Smooth muscle cell (in vitro differentiated cells): ENCODE data around the gene CCNY. TPM values are rescaled to one million over a fixed set of nuclear protein-coding genes. Genes with fewer than 3 reads are reported as not detected.

ENCODE experiments used
- DNase-seq: peaks from one replicate; lab custom pipeline; 2025; ENCODE audit not compliant: unreplicated experiment; lab: John Stamatoyannopoulos, UW
- H2AFZ ChIP-seq: fragments of 200-600 bp; sonication (generic); 2 replicates; pipeline ENCODE4 v1.6.0; 2016; ENCODE audit warnings: antibody characterized with exemption, low read depth, mild to moderate bottlenecking
- H3F3A ChIP-seq: fragments of 200-600 bp; sonication (generic); 2 replicates; pipeline ENCODE4 v1.6.0; 2017; ENCODE audit warnings: antibody characterized with exemption, low read depth
- H3K27ac ChIP-seq: fragments of 200-600 bp; sonication (generic); 2 replicates; pipeline ENCODE4 v1.5.1; 2016; ENCODE audit warnings: low read depth, mild to moderate bottlenecking
- H3K27me3 ChIP-seq: fragments of 200-600 bp; sonication (generic); 2 replicates; pipeline ENCODE4 v1.6.1; 2016; ENCODE audit warnings: low read depth, mild to moderate bottlenecking
- H3K36me3 ChIP-seq: fragments of 200-600 bp; sonication (generic); 2 replicates; pipeline ENCODE4 v1.5.1; 2016; ENCODE audit warnings: low read depth
- H3K4me1 ChIP-seq: fragments of 200-600 bp; sonication (generic); 2 replicates; pipeline ENCODE4 v1.5.1; 2016; ENCODE audit warnings: low read depth
- H3K4me2 ChIP-seq: fragments of 200-600 bp; sonication (generic); 2 replicates; pipeline ENCODE4 v1.6.0; 2016; ENCODE audit warnings: mild to moderate bottlenecking
- H3K4me3 ChIP-seq: fragments of 200-600 bp; sonication (generic); 2 replicates; pipeline ENCODE4 v1.5.1; 2016; ENCODE audit warnings: mild to moderate bottlenecking
- H3K79me2 ChIP-seq: fragments of 200-600 bp; sonication (generic); 2 replicates; pipeline ENCODE4 v1.6.0; 2016; ENCODE audit warnings: low read depth, mild to moderate bottlenecking
- H3K9ac ChIP-seq: fragments of 200-600 bp; sonication (generic); 2 replicates; pipeline ENCODE4 v1.6.0; 2016; ENCODE audit warnings: low read depth
- H3K9me3 ChIP-seq: fragments of 200-600 bp; sonication (generic); replicated peaks from 2 replicates; pipeline ENCODE4 v1.5.1; 2016; ENCODE audit warnings: low read depth
- H4K20me1 ChIP-seq: fragments of 200-600 bp; sonication (generic); 2 replicates; pipeline ENCODE4 v1.6.0; 2016; ENCODE audit warnings: low read depth
- CTCF ChIP-seq: fragments of 200-600 bp; sonication (generic); IDR thresholded peaks from 2 replicates; pipeline ENCODE4 v1.5.1; 2017; ENCODE audit warnings: borderline replicate concordance, mild to moderate bottlenecking, antibody characterized with exemption; ENCODE audit not compliant: insufficient read depth, poor library complexity, severe bottlenecking
- WGBS: methylation state at CpG from one replicate; pipeline ENCODE4 v1.1.7; 2016; ENCODE audit warnings: low lambda C conversion rate; 5-methylcytosine and 5-hydroxymethylcytosine counted together
- polyA plus RNA-seq: library from polyadenylated mRNA; unstranded; fragments of >200 nt; fragmentation: Nextera tagmentation; extraction: Ambion mirVana; gene quantifications from 2 replicates; pipeline ENCODE4 v1.2.1, GENCODE V29; 2016
- total RNA-seq: library from RNA; depleted of rRNA; stranded (reverse); fragments of >200 nt; gene quantifications from 2 replicates; pipeline ENCODE4 v1.2.3, GENCODE V29; 2014

Gene CCNY
- total and polyA plus RNA-seq, 2 experiments from 2014 or later, result 46.9 to 57.5 TPM

GRCh38 chr10:35498693-35499092 lies 162.4 kb downstream of the CCNY start:
- Histone ChIP-seq H3K4me2 (no peak overlapping the region), H3K27ac (no peak overlapping the region), H2AFZ (no peak overlapping the region), H4K20me1 (peaks cover 99% of the 10 kb centered on the region), H3K4me3 (no peak overlapping the region), H3K27me3 (no peaks in the 10 kb centered on the region), H3K36me3 (peaks cover 6% of the 10 kb centered on the region), H3K9me3 (no peaks in the 10 kb centered on the region), H3K4me1 (peaks cover 16% of the 10 kb centered on the region), H3K79me2 (peaks cover 55% of the 10 kb centered on the region), H3K9ac (no peak overlapping the region), H3F3A (no peaks in the 10 kb centered on the region)
- TF ChIP-seq CTCF, result no peak
- DNase-seq, result no peak
- WGBS, result 97% methylated on average over 5 of the region's 5 CpGs

GRCh38 chr10:35501923-35502322 lies 165.6 kb downstream of the CCNY start:
- no peaks in the 10 kb centered on the region for H3F3A ChIP-seq
- H4K20me1 ChIP-seq, result peaks cover 96% of the 10 kb centered on the region
- no peak overlapping the region for H3K27ac ChIP-seq
- H3K9ac ChIP-seq, result no peak overlapping the region
- no peaks in the 10 kb centered on the region for H3K9me3 ChIP-seq
- H3K4me1 ChIP-seq, result peaks cover 7% of the 10 kb centered on the region
- TF ChIP-seq CTCF, result no peak
- H3K27me3 ChIP-seq, result no peaks in the 10 kb centered on the region
- no peak for DNase-seq
- H2AFZ ChIP-seq, result no peak overlapping the region
- H3K4me2 ChIP-seq, result no peak overlapping the region
- H3K4me3 ChIP-seq, result no peak overlapping the region
- H3K36me3 ChIP-seq, result peaks cover 6% of the 10 kb centered on the region
- H3K79me2 ChIP-seq, result peaks cover 37% of the 10 kb centered on the region
- 100% methylated on average over 2 of the region's 2 CpGs for WGBS

- no peak overlapping the region for H3K9ac ChIP-seq
- H3K79me2 ChIP-seq, result peaks cover 42% of the 10 kb centered on the region
- H3K4me2 ChIP-seq, result no peak overlapping the region
- no peak overlapping the region for H3K27ac ChIP-seq
- H3F3A ChIP-seq, result no peaks in the 10 kb centered on the region
- H3K4me3 ChIP-seq, result no peak overlapping the region
- peaks cover 7% of the 10 kb centered on the region for H3K4me1 ChIP-seq
- H2AFZ ChIP-seq, result no peak overlapping the region
- no peaks in the 10 kb centered on the region for H3K27me3 ChIP-seq
- H4K20me1 ChIP-seq, result peaks cover 90% of the 10 kb centered on the region
- no peak for TF ChIP-seq CTCF
- WGBS, result 96% methylated on average over 4 of the region's 4 CpGs
- H3K36me3 ChIP-seq, result peaks cover 6% of the 10 kb centered on the region
- DNase-seq, result no peak
- H3K9me3 ChIP-seq, result no peaks in the 10 kb centered on the region
Measured at GRCh38 chr10:35502692-35503091, 166.4 kb downstream of the CCNY start.

- no peak for DNase-seq
- no peak overlapping the region for H3K27ac ChIP-seq
- H3F3A ChIP-seq, result no peaks in the 10 kb centered on the region
- H3K4me3 ChIP-seq, result no peak overlapping the region
- H3K9ac ChIP-seq, result no peak overlapping the region
- H3K36me3 ChIP-seq, result peaks cover 6% of the 10 kb centered on the region
- no peak overlapping the region for H2AFZ ChIP-seq
- no peaks in the 10 kb centered on the region for H3K9me3 ChIP-seq
- no peak for TF ChIP-seq CTCF
- peaks cover 90% of the 10 kb centered on the region for H4K20me1 ChIP-seq
- no peaks in the 10 kb centered on the region for H3K27me3 ChIP-seq
- 95% methylated on average over 5 of the region's 5 CpGs for WGBS
- no peak overlapping the region for H3K4me2 ChIP-seq
- H3K79me2 ChIP-seq, result peaks cover 42% of the 10 kb centered on the region
- peaks cover 7% of the 10 kb centered on the region for H3K4me1 ChIP-seq
Measured at GRCh38 chr10:35503578-35503977, 167.3 kb downstream of the CCNY start.
